GM21360 (cell line): ENCODE measurements around the gene NUAK2.

Source experiments
- ATAC-seq: cut with Tn5 transposase; IDR thresholded peaks from one replicate; pipeline ENCODE4 v1.9.1; 2021; ENCODE audit warnings: mild to moderate bottlenecking, moderate library complexity; ENCODE audit not compliant: unreplicated experiment

NUAK2 gene

GRCh38 chr1:205323794-205324193, 2.2 kb upstream of the NUAK2 start:
- no peak for ATAC-seq

- no peak for ATAC-seq
Observed at GRCh38 chr1:205321959-205322283, 376 bp upstream of the NUAK2 start.

- no peak for ATAC-seq
Observed at GRCh38 chr1:205319081-205320018, 2.2 kb downstream of the NUAK2 start.

- ATAC-seq, result no peak
Observed at GRCh38 chr1:205318231-205318991, 3.1 kb downstream of the NUAK2 start.

GRCh38 chr1:205317311-205317917, 4.1 kb downstream of the NUAK2 start:
- no peak for ATAC-seq

GRCh38 chr1:205316161-205316566, 5.4 kb downstream of the NUAK2 start:
- no peak for ATAC-seq

GRCh38 chr1:205315008-205315618, 6.4 kb downstream of the NUAK2 start:
- no peak for ATAC-seq

- peak; percentile 42 for ATAC-seq
Observed at GRCh38 chr1:205313563-205314308, 7.8 kb downstream of the NUAK2 start.

GRCh38 chr1:205312866-205313562, 8.5 kb downstream of the NUAK2 start:
- no peak for ATAC-seq

- ATAC-seq, result no peak
Observed at GRCh38 chr1:205310976-205311704, 10.4 kb downstream of the NUAK2 start.

- ATAC-seq, result no peak
Observed at GRCh38 chr1:205309741-205310140, 11.8 kb downstream of the NUAK2 start.

GRCh38 chr1:205306929-205307566, 14.5 kb downstream of the NUAK2 start:
- no peak for ATAC-seq

GRCh38 chr1:205304695-205305070, 16.9 kb downstream of the NUAK2 start:
- ATAC-seq, result no peak

GRCh38 chr1:205304046-205304694, 17.4 kb downstream of the NUAK2 start:
- ATAC-seq, result no peak

- ATAC-seq, result no peak
Observed at GRCh38 chr1:205303247-205303888, 18.2 kb downstream of the NUAK2 start.

- ATAC-seq, result no peak
Observed at GRCh38 chr1:205301842-205302588, 19.5 kb downstream of the NUAK2 start.

- ATAC-seq, result no peak
Observed at GRCh38 chr1:205301205-205301821, 20.2 kb downstream of the NUAK2 start.
